GM18502 (cell line): Measurements from ENCODE around the gene TRIM31.

ENCODE experiments used
- ATAC-seq: cut with Tn5 transposase; IDR thresholded peaks from one replicate; pipeline ENCODE4 v1.9.1; 2021; ENCODE audit warnings: mild to moderate bottlenecking; ENCODE audit not compliant: unreplicated experiment, poor library complexity

The TRIM31 gene, protein sequence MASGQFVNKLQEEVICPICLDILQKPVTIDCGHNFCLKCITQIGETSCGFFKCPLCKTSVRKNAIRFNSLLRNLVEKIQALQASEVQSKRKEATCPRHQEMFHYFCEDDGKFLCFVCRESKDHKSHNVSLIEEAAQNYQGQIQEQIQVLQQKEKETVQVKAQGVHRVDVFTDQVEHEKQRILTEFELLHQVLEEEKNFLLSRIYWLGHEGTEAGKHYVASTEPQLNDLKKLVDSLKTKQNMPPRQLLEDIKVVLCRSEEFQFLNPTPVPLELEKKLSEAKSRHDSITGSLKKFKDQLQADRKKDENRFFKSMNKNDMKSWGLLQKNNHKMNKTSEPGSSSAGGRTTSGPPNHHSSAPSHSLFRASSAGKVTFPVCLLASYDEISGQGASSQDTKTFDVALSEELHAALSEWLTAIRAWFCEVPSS

DNA sequence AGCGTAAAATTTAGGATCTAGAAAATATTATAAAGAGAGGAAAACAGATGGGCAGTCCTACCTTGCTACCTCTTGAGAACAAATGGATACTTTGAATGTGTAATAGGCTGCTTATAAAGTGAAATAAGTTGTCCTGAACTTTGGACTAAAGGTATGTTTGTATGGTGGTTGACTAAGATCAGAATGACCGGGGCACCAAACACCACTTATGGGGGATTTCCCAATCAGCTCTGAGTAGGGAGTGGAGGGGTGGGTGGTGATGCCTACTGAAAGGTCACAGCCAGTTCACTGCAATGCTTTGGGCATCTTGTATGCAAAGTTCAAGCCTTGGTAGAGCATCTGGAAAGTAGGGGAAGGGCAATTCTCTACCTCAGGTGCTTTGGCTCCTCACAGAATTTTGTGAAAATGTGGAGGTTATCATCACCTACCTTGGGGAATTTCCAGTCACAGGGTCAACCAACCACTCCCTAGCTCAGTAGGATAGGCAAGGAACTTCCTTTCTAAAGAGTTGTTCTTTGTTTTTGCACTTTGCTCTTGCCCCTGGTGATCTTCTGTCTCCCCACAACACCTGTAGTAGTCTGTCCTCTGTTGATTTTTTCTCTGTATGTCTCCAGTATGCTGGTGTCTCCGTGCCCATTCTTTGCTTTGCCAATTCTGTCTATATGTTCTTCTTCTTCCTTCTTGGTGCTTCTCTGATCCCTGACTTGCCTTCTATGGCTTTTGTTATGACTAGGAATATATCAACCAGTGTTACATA is at the start of gene TRIM31:
TRIM31 (minus strand) TSS at position 88 of the 757 bp plus-strand sequence. CDS start 285 bp downstream, outside the sequence.
- no peak for ATAC-seq

GRCh38 chr6:30162265-30163089 is 49.6 kb upstream of the TRIM31 start:
- no peak for ATAC-seq

GRCh38 chr6:30160785-30161531 is 48.1 kb upstream of the TRIM31 start, which contains the start of gene TRIM10:
TSS of gene TRIM10 (minus strand) at chr6:30161211. CDS start at chr6:30160858, 353 bp downstream.
- no peak for ATAC-seq

DNA sequence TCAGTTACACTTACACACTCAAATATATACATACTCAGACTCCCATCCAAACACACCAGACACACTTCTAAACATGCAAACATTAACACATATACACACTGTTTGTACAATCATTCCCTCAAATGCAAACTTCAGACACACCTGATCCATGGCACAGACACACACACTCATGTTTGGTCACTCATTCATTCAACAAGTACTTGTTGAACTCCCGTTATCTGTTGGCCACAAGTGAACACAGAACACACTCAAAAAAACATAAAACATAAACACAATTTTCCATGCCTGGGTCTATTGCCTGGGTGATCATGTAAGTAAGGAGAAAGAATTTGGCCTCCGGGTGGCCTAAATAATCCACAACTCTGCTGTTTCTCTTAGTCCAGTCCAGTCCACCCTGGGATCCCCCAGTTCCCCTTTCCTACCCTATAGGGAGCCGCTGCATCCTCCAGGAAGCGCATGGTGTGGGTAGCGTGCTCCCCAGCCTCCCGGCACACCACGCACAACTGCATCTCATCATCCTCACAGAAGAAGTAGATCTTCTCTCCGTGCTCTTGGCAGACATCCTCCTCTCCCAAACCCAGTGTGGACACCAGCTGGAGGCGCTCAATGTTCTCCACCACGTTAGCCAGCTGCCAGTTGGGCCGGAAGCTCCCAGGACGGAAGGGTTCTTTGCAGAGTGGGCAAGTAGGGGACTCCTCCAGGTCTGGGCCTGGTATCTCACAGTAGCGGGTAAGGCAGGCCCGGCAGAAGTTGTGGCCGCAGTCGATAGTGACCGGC is 47.3 kb upstream of the TRIM31 start:
- no peak for ATAC-seq

- no peak for ATAC-seq
Observed at GRCh38 chr6:30158475-30159040, 45.7 kb upstream of the TRIM31 start.

DNA sequence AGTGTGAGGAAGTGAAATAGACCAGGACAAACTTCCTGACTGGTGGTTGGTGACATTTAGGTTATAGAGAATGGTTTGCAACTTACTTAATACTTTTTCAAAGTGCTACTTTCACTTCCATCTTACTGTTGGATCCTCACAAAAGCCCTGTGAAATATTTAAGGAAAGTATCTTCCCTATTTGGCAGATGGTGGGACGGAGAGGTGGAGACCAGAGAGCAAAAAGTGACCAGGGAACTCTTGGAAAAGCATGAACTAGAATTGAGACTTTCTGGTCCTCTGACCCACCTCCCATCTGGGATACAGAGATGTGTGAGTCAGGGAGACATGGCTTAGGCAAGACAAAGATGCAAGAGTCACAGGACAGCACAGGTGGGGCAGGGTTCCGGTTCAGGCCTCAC is 45.1 kb upstream of the TRIM31 start:
- ATAC-seq: no peak

DNA sequence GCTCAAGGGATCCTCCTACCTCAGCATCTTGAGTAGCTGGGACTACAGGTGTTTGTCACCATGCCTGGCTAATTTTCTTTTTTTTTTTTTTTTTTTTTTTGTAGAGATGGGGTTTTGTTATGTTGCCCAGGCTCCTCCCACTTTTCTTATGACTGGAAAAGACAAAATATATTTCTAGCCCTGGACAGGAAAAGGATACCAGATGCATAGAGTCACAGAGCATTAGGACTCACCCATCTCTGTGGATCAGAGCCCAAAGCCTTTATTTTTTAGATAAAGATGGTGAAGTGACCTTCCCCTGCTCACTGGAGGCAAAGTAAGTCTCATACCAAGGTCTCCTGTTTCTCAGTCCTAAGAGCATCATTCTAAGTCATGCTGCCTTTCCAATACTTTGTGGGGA is 44.7 kb upstream of the TRIM31 start:
- no peak for ATAC-seq

- no peak for ATAC-seq
Observed at GRCh38 chr6:30156774-30157173, 43.9 kb upstream of the TRIM31 start.

- ATAC-seq: no peak
Observed at GRCh38 chr6:30156262-30156599, 43.3 kb upstream of the TRIM31 start.

DNA sequence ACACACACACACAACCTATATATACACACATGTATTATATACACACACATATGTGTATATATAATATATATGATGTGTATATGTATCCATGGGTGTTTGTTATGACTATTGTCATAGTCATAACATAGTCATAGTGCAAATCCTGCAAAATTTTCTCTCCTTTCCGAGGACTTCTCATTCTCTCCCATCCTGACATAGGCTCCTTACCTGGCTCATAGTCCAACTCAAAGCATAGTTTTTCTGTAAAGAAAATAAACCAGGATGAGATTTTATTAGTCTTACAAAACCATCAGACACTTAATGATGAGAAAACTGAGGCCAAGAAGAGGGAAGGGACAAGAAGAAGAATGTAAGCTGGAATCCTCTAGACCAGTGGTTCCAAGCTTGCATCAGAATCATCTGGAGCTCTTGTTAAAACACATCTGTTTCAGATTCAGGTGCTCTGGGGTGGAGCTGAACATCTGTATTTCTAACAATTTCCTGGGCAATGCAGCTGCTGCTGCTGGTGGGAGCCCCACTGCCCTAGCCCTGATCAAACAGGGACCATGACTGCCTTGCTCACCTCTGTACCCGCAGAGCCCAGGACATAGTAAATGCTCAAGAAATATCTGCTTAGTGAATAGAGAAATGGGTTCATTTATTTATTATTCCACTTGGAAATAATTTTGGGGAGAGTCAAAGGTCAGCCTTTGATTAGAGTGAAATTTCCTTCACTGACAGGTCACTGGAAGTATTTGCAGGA is 42.8 kb upstream of the TRIM31 start:
- no peak for ATAC-seq

- no peak for ATAC-seq
Observed at GRCh38 chr6:30154709-30155519, 42.0 kb upstream of the TRIM31 start.

DNA sequence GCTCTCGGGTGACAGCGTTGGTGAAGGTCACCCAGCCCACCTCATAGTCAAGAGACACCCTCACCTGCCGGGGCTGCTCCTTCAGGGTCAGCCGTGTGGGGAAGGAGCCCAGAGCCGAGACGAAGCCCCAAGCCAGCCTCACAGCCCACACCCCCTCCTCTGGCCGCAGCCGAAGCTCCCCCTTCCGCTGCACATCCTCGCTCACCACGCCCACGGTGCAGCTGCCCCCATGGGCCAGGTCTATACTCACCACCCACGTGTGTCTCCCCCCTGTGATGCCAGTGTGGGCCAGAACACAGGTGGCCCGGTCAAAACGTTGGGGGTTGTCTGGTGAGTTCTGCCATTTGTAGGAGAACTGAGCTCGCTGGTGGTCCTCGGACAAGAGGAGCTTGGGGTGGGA is 41.2 kb upstream of the TRIM31 start:
- ATAC-seq: no peak

GRCh38 chr6:30152910-30153610 is 40.2 kb upstream of the TRIM31 start:
- no peak for ATAC-seq

DNA sequence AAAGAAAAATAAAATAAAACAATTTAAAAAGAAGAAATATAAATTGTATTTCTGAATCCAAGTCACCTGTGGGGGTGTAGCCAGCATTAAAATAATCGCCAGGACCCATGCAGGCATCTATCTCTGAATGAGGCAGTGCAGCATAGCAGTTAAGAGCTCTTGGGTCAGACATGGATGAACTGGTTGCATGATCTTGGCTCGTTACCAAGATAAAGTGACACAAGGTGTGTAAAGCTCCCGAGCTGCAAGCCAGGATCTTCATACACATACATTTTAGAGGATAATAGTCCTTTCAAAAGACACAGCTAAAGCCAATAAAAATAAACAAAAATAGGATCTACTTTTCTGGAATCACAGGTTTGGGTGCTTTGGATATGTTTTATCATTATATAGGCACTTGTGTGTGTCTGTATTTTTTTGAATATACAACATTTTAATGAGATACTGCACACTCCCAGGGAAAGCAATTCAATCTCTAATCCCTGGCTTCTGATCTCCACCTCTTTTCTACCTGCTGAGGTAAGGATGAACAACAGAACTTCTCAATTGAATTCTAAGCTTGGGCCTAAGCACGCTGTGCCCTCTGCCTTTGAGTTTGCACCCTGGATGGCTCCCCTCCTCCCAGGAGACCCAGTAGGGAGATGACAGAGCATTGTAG is 39.3 kb upstream of the TRIM31 start:
- no peak for ATAC-seq

DNA sequence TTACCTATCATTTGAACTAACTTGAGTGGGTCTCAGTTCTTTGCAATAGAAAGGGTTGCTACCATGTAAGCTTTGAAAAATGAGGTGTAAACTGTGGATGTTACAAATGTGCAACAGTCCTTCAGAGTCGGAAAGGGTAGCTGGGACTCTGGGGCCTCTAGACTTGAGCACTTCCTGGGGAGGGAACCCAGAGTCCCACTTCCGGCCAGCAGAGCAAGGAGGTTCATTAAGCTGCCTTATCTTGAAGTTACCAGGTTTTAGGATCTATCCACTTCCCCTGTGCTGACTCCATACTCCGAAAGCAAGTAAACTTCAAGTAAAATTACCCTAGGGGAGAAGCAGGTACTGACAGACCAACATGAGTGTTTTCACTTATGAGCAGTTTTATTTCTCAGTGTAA is 38.7 kb upstream of the TRIM31 start:
- ATAC-seq: no peak

DNA sequence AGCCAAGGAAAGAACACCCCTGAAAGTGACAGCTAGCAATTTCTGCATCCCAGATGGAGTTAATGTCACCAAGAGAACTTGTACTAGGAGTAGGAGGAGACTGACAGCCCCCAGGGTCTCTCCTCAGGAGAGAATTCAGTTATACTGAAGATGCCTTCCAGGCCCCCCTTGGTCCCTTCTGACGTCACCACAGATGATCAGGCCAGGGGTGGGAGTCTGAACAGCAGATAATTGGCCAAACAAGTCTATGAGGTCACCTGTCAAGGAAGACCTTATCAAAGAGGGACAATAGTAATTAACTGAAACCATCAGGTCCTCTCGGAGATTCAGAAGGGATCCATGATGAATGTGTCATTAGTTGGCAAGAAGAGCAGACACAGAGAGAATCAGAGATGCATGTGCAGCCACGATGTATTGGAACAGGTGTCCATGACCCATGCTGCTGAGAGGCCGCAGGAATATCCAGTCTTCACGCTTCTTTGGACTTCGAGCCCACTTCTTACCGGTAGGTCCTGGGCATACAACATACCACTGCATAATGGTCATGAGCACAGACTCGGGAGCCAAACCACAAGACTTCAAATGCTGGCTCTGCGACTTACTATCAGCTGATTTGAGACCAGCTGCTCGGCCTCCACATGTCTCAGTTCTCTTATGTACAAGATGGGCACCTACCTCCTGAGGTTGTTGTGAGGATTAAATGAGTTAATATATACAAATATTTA is 37.9 kb upstream of the TRIM31 start:
- ATAC-seq: no peak
